NT2/D1 (cell line): ENCODE results near the gene CEP97.

Source experiments
- SUZ12 ChIP-seq: IDR thresholded peaks from 2 replicates; pipeline ENCODE4 v1.6.1; 2011; ENCODE audit not compliant: insufficient read length, insufficient read depth; ENCODE audit errors: extremely low read depth
- ZNF274 ChIP-seq: IDR thresholded peaks from 2 replicates; pipeline ENCODE4 v1.6.1; 2011; ENCODE audit warnings: mild to moderate bottlenecking, low read depth, low read length

DNA sequence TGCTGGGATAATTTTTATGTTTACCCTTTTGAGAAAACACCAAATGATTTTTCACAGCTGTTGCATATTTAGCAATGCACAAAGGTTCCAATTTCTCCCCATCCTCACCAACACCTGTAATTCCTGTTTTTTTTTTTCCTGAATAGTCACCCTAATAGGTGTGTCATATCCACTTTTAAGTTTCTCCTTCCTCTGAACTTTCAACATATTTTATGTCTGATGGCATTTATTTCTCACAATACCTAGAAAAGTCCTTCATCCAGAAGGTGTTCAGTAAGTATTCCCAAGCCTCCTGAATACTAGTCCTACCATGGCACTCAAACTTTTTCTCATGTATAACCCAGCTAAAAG, 39.4 kb upstream of the CEP97 start:
- TF ChIP-seq ZNF274: no peak
- no peak for TF ChIP-seq SUZ12
